HCT116 (cell line): Measurements from ENCODE around the gene FURIN. TPM values are rescaled to one million over a fixed set of nuclear protein-coding genes. Genes with fewer than 3 reads are reported as not detected.

ENCODE experiments used
- ATAC-seq: fragments of 200-7000 bp; cut with Tn5 transposase; 2 replicates; pipeline ENCODE4 v1.9.1; 2020; ENCODE audit warnings: mild to moderate bottlenecking, moderate library complexity
- BruUV-seq: library from RNA; stranded (reverse); fragments of 400-500 nt; replicated peaks from 2 replicates; lab custom pipeline; 2021; lab: Mats Ljungman, UMichigan
- CTCF ChIA-PET: fragments of 300-600 bp; sonication (Branson Sonifier 250); formaldehyde crosslinking; loops from one replicate; lab custom pipeline; 2021; ENCODE audit warnings: antibody characterized with exemption; lab: Charles Lee
- POLR2A ChIA-PET: fragments of 300-600, 350-600 bp; sonication (Branson Sonifier 250); formaldehyde crosslinking; loops from one replicate; lab custom pipeline; 2021; ENCODE audit warnings: antibody characterized with exemption; lab: Charles Lee
- RAD21 ChIA-PET, 2 experiments: fragments of 300-600 bp; sonication (Branson Sonifier 250); formaldehyde crosslinking; loops; one replicate each; lab custom pipeline; 2023; ENCODE audit warnings: low total read pairs in 2 of 2; ENCODE audit not compliant: uncharacterized antibody in 2 of 2, unreplicated experiment in 2 of 2, low non-redundant PET in 1 of 2; lab: Charles Lee
- DNase-seq: peaks from one replicate; pipeline ENCODE4 v3.0.0-alpha.2; 2010; ENCODE audit warnings: low read depth, low spot score
- H2AFZ ChIP-seq: fragments of 200-600 bp; shearing (Covaris generic), sonication (generic); 2 replicates; pipeline ENCODE4 v1.6.1; 2017; ENCODE audit warnings: low read depth, mixed run types, mixed read lengths, antibody characterized with exemption, low read length; ENCODE audit not compliant: poor library complexity, severe bottlenecking
- H3K27ac ChIP-seq: 2 replicates; pipeline ENCODE4 v1.5.1; 2012; ENCODE audit warnings: low read depth, low read length
- H3K27me3 ChIP-seq: fragments of 200-600 bp; sonication (generic); 2 replicates; pipeline ENCODE4 v1.6.1; 2016; ENCODE audit warnings: mixed run types, low read length, mixed read lengths; ENCODE audit not compliant: insufficient read depth
- H3K36me3 ChIP-seq, 2 experiments: fragments of 200-500 bp in 1 of 2; fragments of 200-600 bp in 1 of 2; sonication (Bioruptor generic) in 1 of 2; sonication (generic) in 1 of 2; 2 replicates each; pipeline versions ENCODE4 v1.5.1 to v1.6.1; 2014 to 2016; ENCODE audit warnings: low read length in 2 of 2, inconsistent platforms in 1 of 2, mixed read lengths in 1 of 2, mixed run types in 1 of 2; ENCODE audit not compliant: insufficient read depth in 2 of 2, control insufficient read depth in 1 of 2
- H3K4me1 ChIP-seq, 2 experiments: fragments of 200-600 bp in 1 of 2; sonication (generic) in 1 of 2; 2 replicates each; pipeline versions ENCODE4 v1.5.1 to v1.6.1; 2012 to 2017; ENCODE audit warnings: low read length in 2 of 2, inconsistent platforms in 1 of 2, mild to moderate bottlenecking in 1 of 2, mixed read lengths in 1 of 2, mixed run types in 1 of 2, moderate library complexity in 1 of 2; ENCODE audit not compliant: insufficient read depth in 2 of 2, control insufficient read depth in 1 of 2
- H3K4me2 ChIP-seq: fragments of 200-600 bp; sonication (generic); 2 replicates; pipeline ENCODE4 v1.6.1; 2017; ENCODE audit warnings: mixed run types, low read length, mixed read lengths
- H3K4me3 ChIP-seq, 2 experiments: fragments of 200-600 bp in 1 of 2; sonication (generic) in 1 of 2; replicated peaks in 1 of 2; 2 replicates each; pipeline ENCODE4 v1.5.1; 2011 to 2016; ENCODE audit warnings: low read length in 2 of 2, control low read depth in 1 of 2, low read depth in 1 of 2, mild to moderate bottlenecking in 1 of 2, mixed read lengths in 1 of 2, mixed run types in 1 of 2
- H3K79me2 ChIP-seq: fragments of 200-600 bp; sonication (generic); 2 replicates; pipeline ENCODE4 v1.6.1; 2017; ENCODE audit warnings: mild to moderate bottlenecking, mixed run types, low read length, moderate library complexity, mixed read lengths; ENCODE audit not compliant: insufficient read depth
- H3K9ac ChIP-seq: fragments of 200-600 bp; sonication (generic); 2 replicates; pipeline ENCODE4 v1.6.1; 2016; ENCODE audit warnings: low read length, mixed read lengths
- H3K9me2 ChIP-seq: fragments of 200-600 bp; sonication (generic), shearing (Covaris generic); 2 replicates; pipeline ENCODE4 v1.6.1; 2017; ENCODE audit warnings: mixed run types, mild to moderate bottlenecking, moderate library complexity; ENCODE audit not compliant: insufficient read depth
- H3K9me3 ChIP-seq, 2 experiments: fragments of 200-500 bp in 1 of 2; fragments of 200-600 bp in 1 of 2; sonication (Bioruptor generic) in 1 of 2; sonication (generic) in 1 of 2; 2 replicates each; pipeline ENCODE4 v1.6.1; 2014 to 2017; ENCODE audit warnings: low read length in 2 of 2, mixed read lengths in 2 of 2, inconsistent platforms in 1 of 2, low read depth in 1 of 2, mild to moderate bottlenecking in 1 of 2, mixed run types in 1 of 2, moderate library complexity in 1 of 2; ENCODE audit not compliant: control insufficient read depth in 1 of 2, insufficient read depth in 1 of 2
- H4K20me1 ChIP-seq: fragments of 200-600 bp; sonication (generic), shearing (Covaris generic); 2 replicates; pipeline ENCODE4 v1.6.1; 2017; ENCODE audit warnings: mixed run types, mild to moderate bottlenecking, moderate library complexity; ENCODE audit not compliant: insufficient read depth
- CBX3 ChIP-seq: IDR thresholded peaks from 2 replicates; pipeline ENCODE4 v1.6.1; 2012; ENCODE audit warnings: low read depth
- CEBPB ChIP-seq: IDR thresholded peaks from 2 replicates; pipeline ENCODE4 v1.6.1; 2012; ENCODE audit warnings: low read depth
- EGR1 ChIP-seq: IDR thresholded peaks from 2 replicates; pipeline ENCODE4 v1.6.1; 2012; ENCODE audit warnings: low read depth
- ELF1 ChIP-seq: IDR thresholded peaks from 2 replicates; pipeline ENCODE4 v1.6.1; 2012; ENCODE audit warnings: low read depth, borderline replicate concordance
- EZH2phosphoT487 ChIP-seq: fragments of 200-600 bp; IDR thresholded peaks from 2 replicates; pipeline ENCODE4 v1.6.1; 2018; ENCODE audit warnings: antibody characterized with exemption, borderline replicate concordance
- JUND ChIP-seq: IDR thresholded peaks from 2 replicates; pipeline ENCODE4 v1.6.1; 2012
- POLR2A ChIP-seq: IDR thresholded peaks from 2 replicates; pipeline ENCODE4 v1.7.0; 2011; ENCODE audit warnings: borderline replicate concordance; ENCODE audit not compliant: insufficient read depth, insufficient read length; ENCODE audit errors: extremely low read depth
- POLR2AphosphoS5 ChIP-seq: IDR thresholded peaks from 2 replicates; pipeline ENCODE4 v1.6.1; 2011; ENCODE audit warnings: mild to moderate bottlenecking, low read depth, low read length, moderate library complexity
- RAD21 ChIP-seq: IDR thresholded peaks from 2 replicates; pipeline ENCODE4 v1.6.1; 2012; ENCODE audit warnings: low read depth, mild to moderate bottlenecking
- SIN3A ChIP-seq: IDR thresholded peaks from 2 replicates; pipeline ENCODE4 v1.6.1; 2012; ENCODE audit warnings: low read depth
- SP1 ChIP-seq: IDR thresholded peaks from 2 replicates; pipeline ENCODE4 v1.6.1; 2012; ENCODE audit warnings: low read depth
- SRF ChIP-seq: IDR thresholded peaks from 2 replicates; pipeline ENCODE4 v1.6.1; 2012; ENCODE audit warnings: low read depth
- YY1 ChIP-seq: IDR thresholded peaks from 2 replicates; pipeline ENCODE4 v1.6.1; 2011; ENCODE audit warnings: low read length, low read depth, moderate library complexity, mild to moderate bottlenecking; ENCODE audit not compliant: insufficient replicate concordance; ENCODE audit errors: extremely low read depth
- ZBTB33 ChIP-seq: IDR thresholded peaks from 2 replicates; pipeline ENCODE4 v1.6.1; 2011; ENCODE audit warnings: mild to moderate bottlenecking, low read length, moderate library complexity; ENCODE audit not compliant: insufficient replicate concordance; ENCODE audit errors: extremely low read depth
- ZFX ChIP-seq: fragments of 450-650 bp; IDR thresholded peaks from 2 replicates; pipeline ENCODE4 v1.6.1; 2017
- ZNF274 ChIP-seq: fragments of 200-500 bp; sonication (Bioruptor generic); IDR thresholded peaks from 2 replicates; pipeline ENCODE4 v1.6.1; 2014; ENCODE audit warnings: mild to moderate bottlenecking, low read depth, low read length, inconsistent platforms
- intact Hi-C: fragments of 100-400 bp; cut with micrococcal nuclease; formaldehyde crosslinking; loops from 2 replicates; pipeline ENCODE4 v1.10.0; 2022
- total RNA-seq: library from RNA; stranded (reverse); gene quantifications from one replicate; pipeline ENCODE4 v1.2.1, GENCODE V29; 2021; ENCODE audit not compliant: unreplicated experiment
- TF ChIP-seq, protein P1 (sequence below), 3 experiments: fragments of 200-600 bp in 1 of 3; sonication (generic) in 1 of 3; IDR thresholded peaks in 2 of 3; conservative IDR thresholded peaks in 1 of 3; 2 replicates each; pipeline ENCODE4 v1.5.1; 2012 to 2017; ENCODE audit warnings: low read depth in 2 of 3, low read length in 2 of 3, antibody characterized with exemption in 1 of 3, borderline replicate concordance in 1 of 3, control low read depth in 1 of 3, mild to moderate bottlenecking in 1 of 3, mixed read lengths in 1 of 3, mixed run types in 1 of 3, moderate library complexity in 1 of 3; ENCODE audit not compliant: insufficient read depth in 1 of 3
- TF ChIP-seq, protein P2 (sequence below): IDR thresholded peaks from 2 replicates; pipeline ENCODE4 v1.6.1; 2012

The FURIN gene
- total RNA-seq, 1 experiment from 2014 or later = 42.0 TPM

- ChIA-PET RAD21 (no interaction called here), CTCF (no interaction called here), POLR2A (no interaction called here)
- H3K4me2 ChIP-seq = no peak overlapping the region
- no peak overlapping the region for H3K9ac ChIP-seq
- DNase-seq = no peak
- no peaks in the 10 kb centered on the region for H3K79me2 ChIP-seq
- no peaks in the 10 kb centered on the region for H3K9me3 ChIP-seq
- H3K36me3 ChIP-seq = peaks cover 2 to 4% of the 10 kb centered on the region in 2 experiments; a peak in 2 of 4 replicates
- ATAC-seq = no peak
- H3K4me3 ChIP-seq = no peak overlapping the region
- H3K27ac ChIP-seq = no peak overlapping the region
- no peak overlapping the region for H2AFZ ChIP-seq
- no peaks in the 10 kb centered on the region for H3K27me3 ChIP-seq
- TF ChIP-seq SP1 (no peak), ZFX (no peak), JUND (no peak), CBX3 (no peak), EZH2phosphoT487 (no peak), ZNF274 (no peak), ZBTB33 (no peak), POLR2AphosphoS5 (no peak), RAD21 (no peak), SRF (no peak), SIN3A (no peak), YY1 (no peak), CEBPB (no peak), POLR2A (no peak), EGR1 (no peak), ELF1 (no peak)
- TF ChIP-seq, protein P1, sequence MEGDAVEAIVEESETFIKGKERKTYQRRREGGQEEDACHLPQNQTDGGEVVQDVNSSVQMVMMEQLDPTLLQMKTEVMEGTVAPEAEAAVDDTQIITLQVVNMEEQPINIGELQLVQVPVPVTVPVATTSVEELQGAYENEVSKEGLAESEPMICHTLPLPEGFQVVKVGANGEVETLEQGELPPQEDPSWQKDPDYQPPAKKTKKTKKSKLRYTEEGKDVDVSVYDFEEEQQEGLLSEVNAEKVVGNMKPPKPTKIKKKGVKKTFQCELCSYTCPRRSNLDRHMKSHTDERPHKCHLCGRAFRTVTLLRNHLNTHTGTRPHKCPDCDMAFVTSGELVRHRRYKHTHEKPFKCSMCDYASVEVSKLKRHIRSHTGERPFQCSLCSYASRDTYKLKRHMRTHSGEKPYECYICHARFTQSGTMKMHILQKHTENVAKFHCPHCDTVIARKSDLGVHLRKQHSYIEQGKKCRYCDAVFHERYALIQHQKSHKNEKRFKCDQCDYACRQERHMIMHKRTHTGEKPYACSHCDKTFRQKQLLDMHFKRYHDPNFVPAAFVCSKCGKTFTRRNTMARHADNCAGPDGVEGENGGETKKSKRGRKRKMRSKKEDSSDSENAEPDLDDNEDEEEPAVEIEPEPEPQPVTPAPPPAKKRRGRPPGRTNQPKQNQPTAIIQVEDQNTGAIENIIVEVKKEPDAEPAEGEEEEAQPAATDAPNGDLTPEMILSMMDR (IDR thresholded peaks at IDR 0.05 in 2 of 3, conservative IDR thresholded peaks at IDR 0.05 in 1 of 3; ENCODE audit: borderline replicate concordance in 1 of 3, insufficient read depth in 1 of 3, low read depth in 2 of 3, low read length in 2 of 3) = no peak
- TF ChIP-seq, protein P2, sequence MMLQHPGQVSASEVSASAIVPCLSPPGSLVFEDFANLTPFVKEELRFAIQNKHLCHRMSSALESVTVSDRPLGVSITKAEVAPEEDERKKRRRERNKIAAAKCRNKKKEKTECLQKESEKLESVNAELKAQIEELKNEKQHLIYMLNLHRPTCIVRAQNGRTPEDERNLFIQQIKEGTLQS = no peak
- intact Hi-C loops = no loop called here
- BruUV-seq = no TSS peak
- H3K9me2 ChIP-seq = no peaks in the 10 kb centered on the region
- H4K20me1 ChIP-seq = no peaks in the 10 kb centered on the region
- H3K4me1 ChIP-seq = no peaks in the 10 kb centered on the region
Observed at GRCh38 chr15:90914305-90915080, 46.1 kb downstream of the FURIN start.
